Hippocampal formation (tissue), 2 donors: ENCODE measurements around the gene NTRK3.

Experiments
- DNase-seq, 2 donors: peaks; one replicate each; lab custom pipeline; 2025; lab: John Stamatoyannopoulos, UW

The NTRK3 gene

GRCh38 chr15:88120026-88120425 is 136.5 kb downstream of the NTRK3 start:
- no peak for DNase-seq

GRCh38 chr15:88118741-88119140 is 137.8 kb downstream of the NTRK3 start:
- no peak for DNase-seq

GRCh38 chr15:88118035-88118434 is 138.5 kb downstream of the NTRK3 start:
- DNase-seq: no peak

- DNase-seq: no peak
These were observed 140.9 kb downstream of the NTRK3 start for GRCh38 chr15:88115486-88116152.

GRCh38 chr15:88113613-88114308 is 142.8 kb downstream of the NTRK3 start:
- DNase-seq: no peak

- DNase-seq: no peak
These were observed 147.5 kb downstream of the NTRK3 start for GRCh38 chr15:88108991-88109390.

- DNase-seq: no peak
These were observed 148.1 kb downstream of the NTRK3 start for GRCh38 chr15:88108477-88108876.

- peak in 1 of 2 donors; percentile 22 for DNase-seq
These were observed 150.5 kb downstream of the NTRK3 start for GRCh38 chr15:88106074-88106473.

GRCh38 chr15:88104357-88104756 is 152.2 kb downstream of the NTRK3 start:
- DNase-seq: no peak

- no peak for DNase-seq
These were observed 156.4 kb downstream of the NTRK3 start for GRCh38 chr15:88100181-88100580.

GRCh38 chr15:88098361-88098760 is 158.2 kb downstream of the NTRK3 start:
- DNase-seq: no peak

- DNase-seq: no peak
These were observed 165.0 kb downstream of the NTRK3 start for GRCh38 chr15:88091444-88092016.

- DNase-seq: no peak
These were observed 166.0 kb downstream of the NTRK3 start for GRCh38 chr15:88090481-88091011.

GRCh38 chr15:88089731-88090130 is 166.8 kb downstream of the NTRK3 start:
- DNase-seq: no peak

GRCh38 chr15:88089024-88089620 is 167.4 kb downstream of the NTRK3 start:
- no peak for DNase-seq

GRCh38 chr15:88083811-88084760 is 172.5 kb downstream of the NTRK3 start:
- DNase-seq: no peak

GRCh38 chr15:88080616-88081015 is 175.9 kb downstream of the NTRK3 start:
- DNase-seq: no peak

GRCh38 chr15:88077296-88078020 is 179.1 kb downstream of the NTRK3 start:
- no peak for DNase-seq

GRCh38 chr15:88076328-88076727 is 180.2 kb downstream of the NTRK3 start:
- no peak for DNase-seq

- DNase-seq: no peak
These were observed 181.4 kb downstream of the NTRK3 start for GRCh38 chr15:88075102-88075501.

- DNase-seq: no peak
These were observed 182.2 kb downstream of the NTRK3 start for GRCh38 chr15:88074386-88074785.
